Stomach (tissue), 9 donors: ENCODE data around the gene MYRIP. TPM values are rescaled to one million over a fixed set of nuclear protein-coding genes. Genes with fewer than 3 reads are reported as not detected.

ENCODE experiments used
- DNase-seq, 2 donors: peaks; one replicate each; pipeline versions ENCODE4 v3.0.0 to v3.0.0-alpha.2; 2013 to 2019
- H3K27ac ChIP-seq, 5 donors: fragments of 200-600 bp in 4 of 5; sonication (generic) in 4 of 5; one replicate each; pipeline ENCODE4 v1.5.1; 2013 to 2019; ENCODE audit warnings: mild to moderate bottlenecking in 1 of 5, moderate library complexity in 1 of 5
- H3K27me3 ChIP-seq, 3 donors: fragments of 200-600 bp; sonication (generic); one replicate each; pipeline ENCODE4 v1.5.1; 2017 to 2019; ENCODE audit warnings: mixed run types in 1 of 3
- H3K36me3 ChIP-seq, 4 donors: fragments of 200-600 bp; sonication (generic); 1 replicate in 3 of 4; 2 replicates in 1 of 4; pipeline ENCODE4 v1.5.1; 2016 to 2019
- H3K4me1 ChIP-seq, 4 donors: fragments of 200-600 bp; sonication (generic); one replicate each; pipeline ENCODE4 v1.5.1; 2016 to 2019
- H3K4me3 ChIP-seq, 4 donors: fragments of 200-600 bp; sonication (generic) in 3 of 4; one replicate each; pipeline ENCODE4 v1.5.1; 2016 to 2019; ENCODE audit warnings: mild to moderate bottlenecking in 1 of 4
- H3K9me3 ChIP-seq, 4 donors: fragments of 200-600 bp; sonication (generic); one replicate each; pipeline ENCODE4 v1.5.1; 2016 to 2019
- CTCF ChIP-seq, 7 experiments: fragments of 450-650 bp in 4 of 7; fragments of 200-600 bp in 3 of 7; sonication (generic) in 3 of 7; IDR thresholded peaks; one replicate each; pipeline ENCODE4 v1.5.1; 2016 to 2019; ENCODE audit warnings: antibody characterized with exemption in 7 of 7, control low read depth in 2 of 7, mild to moderate bottlenecking in 1 of 7
- EP300 ChIP-seq: sonication (generic); formaldehyde crosslinking; IDR thresholded peaks from one replicate; pipeline ENCODE4 v1.6.1; 2017; ENCODE audit warnings: antibody characterized with exemption
- POLR2A ChIP-seq, 4 donors: fragments of 450-650 bp; IDR thresholded peaks; one replicate each; pipeline ENCODE4 v1.6.1; 2016; ENCODE audit warnings: antibody characterized with exemption in 4 of 4, control low read depth in 2 of 4, mild to moderate bottlenecking in 1 of 4, moderate library complexity in 1 of 4
- POLR2AphosphoS5 ChIP-seq, 3 donors: sonication (generic); formaldehyde crosslinking; IDR thresholded peaks; one replicate each; pipeline ENCODE4 v1.6.1; 2016; ENCODE audit warnings: antibody characterized with exemption in 3 of 3
- WGBS, 5 donors: extraction: QIAGEN DNeasy Blood & Tissue Kit in 3 of 5; methylation state at CpG; one replicate each; pipeline versions ENCODE4 v1.1.5 to v1.1.7; 2013 to 2018; 5-methylcytosine and 5-hydroxymethylcytosine counted together
- intact Hi-C: fragments of 100-400 bp; cut with DNase I; formaldehyde crosslinking; loops from one replicate; pipeline ENCODE4 v1.15.1; 2023; ENCODE audit warnings: low total_unique reads
- polyA plus RNA-seq, 3 donors: library from polyadenylated mRNA; stranded (reverse); fragments of 200-250 nt; gene quantifications; one replicate each; pipeline ENCODE4 v1.2.3, GENCODE V29; 2013
- total RNA-seq, 5 donors: library from RNA; depleted of rRNA; stranded (reverse); fragments of >200 nt; gene quantifications; one replicate each; pipeline versions ENCODE4 v1.1.0 to v1.2.3, GENCODE V29; 2014 to 2016
- donor health status: healthy with polysubstance abuse.
- donor health status: Bipolar disorder and iron deficiency.
- donor health status: healthy.

The MYRIP gene
- total and polyA plus RNA-seq, 8 donors, result 1.8 to 20.6 (median 6.8) TPM

GRCh38 chr3:40137591-40138295, 328.3 kb downstream of the MYRIP start:
- DNase-seq, result no peak
- no peaks in the 10 kb centered on the region for H3K36me3 ChIP-seq
- 67 to 77% (median 70%) methylated on average over 5 of the region's 5 CpGs for WGBS, 5 donors
- peaks cover 0 to 18% (median 9%) of the 10 kb centered on the region in 4 donors for H3K9me3 ChIP-seq
- intact Hi-C loops, result no loop called here
- no peak overlapping the region for H3K27ac ChIP-seq
- TF ChIP-seq EP300 (no peak), CTCF (IDR thresholded peaks at IDR 0.05) (no peak), POLR2AphosphoS5 (IDR thresholded peaks at IDR 0.05) (no peak), POLR2A (IDR thresholded peaks at IDR 0.05) (no peak)
- no peak overlapping the region for H3K4me3 ChIP-seq
- H3K4me1 ChIP-seq, result no peaks in the 10 kb centered on the region
- H3K27me3 ChIP-seq, result no peaks in the 10 kb centered on the region

- DNase-seq, result no peak
- H3K36me3 ChIP-seq, result no peaks in the 10 kb centered on the region
- TF ChIP-seq POLR2A (IDR thresholded peaks at IDR 0.05) (no peak), EP300 (no peak), POLR2AphosphoS5 (IDR thresholded peaks at IDR 0.05) (no peak)
- no peak overlapping the region for H3K4me3 ChIP-seq
- no peaks in the 10 kb centered on the region for H3K27me3 ChIP-seq
- H3K4me1 ChIP-seq, result no peaks in the 10 kb centered on the region
- no peak overlapping the region for H3K27ac ChIP-seq
- H3K9me3 ChIP-seq, result peaks cover 0 to 9% (median 0%) of the 10 kb centered on the region in 4 donors
- intact Hi-C loops, result no loop called here
- WGBS, 5 donors, result 83 to 90% (median 88%) methylated on average over 10 of the region's 10 CpGs
Measured at GRCh38 chr3:40143283-40144090, 334.1 kb downstream of the MYRIP start.

- no peak for DNase-seq
- intact Hi-C loops, result no loop called here
- no peaks in the 10 kb centered on the region for H3K9me3 ChIP-seq
- H3K36me3 ChIP-seq, result peaks cover 0 to 3% (median 0%) of the 10 kb centered on the region in 4 donors
- TF ChIP-seq POLR2AphosphoS5 (IDR thresholded peaks at IDR 0.05), result peak in 1 of 3 donors; percentile 45
- TF ChIP-seq POLR2A (IDR thresholded peaks at IDR 0.05), result no peak
- no peak for TF ChIP-seq EP300
- H3K27ac ChIP-seq, result peak overlapping the region in 1 of 5 donors; percentile 4
- WGBS, 5 donors, result 21 to 68% (median 40%) methylated on average over 2 of the region's 2 CpGs
- no peaks in the 10 kb centered on the region for H3K27me3 ChIP-seq
- H3K4me1 ChIP-seq, result no peaks in the 10 kb centered on the region
- no peak overlapping the region for H3K4me3 ChIP-seq
Measured at GRCh38 chr3:40148827-40149226, 339.4 kb downstream of the MYRIP start.

- no peaks in the 10 kb centered on the region for H3K9me3 ChIP-seq
- no peak for DNase-seq
- TF ChIP-seq POLR2AphosphoS5 (IDR thresholded peaks at IDR 0.05) (no peak), CTCF (IDR thresholded peaks at IDR 0.05) (no peak), EP300 (no peak), POLR2A (IDR thresholded peaks at IDR 0.05) (no peak)
- H3K4me1 ChIP-seq, result no peaks in the 10 kb centered on the region
- H3K36me3 ChIP-seq, result peaks cover 0 to 6% (median 0%) of the 10 kb centered on the region in 4 donors
- no peak overlapping the region for H3K4me3 ChIP-seq
- intact Hi-C loops, result no loop called here
- H3K27me3 ChIP-seq, result no peaks in the 10 kb centered on the region
- 9 to 50% (median 25%) methylated on average over 1 of the region's 1 CpG for WGBS, 5 donors
- H3K27ac ChIP-seq, result no peak overlapping the region
Measured at GRCh38 chr3:40152482-40153133, 343.2 kb downstream of the MYRIP start.

- 93 to 98% (median 96%) methylated on average over 6 of the region's 6 CpGs for WGBS, 5 donors
- TF ChIP-seq CTCF (IDR thresholded peaks at IDR 0.05) (no peak), POLR2AphosphoS5 (IDR thresholded peaks at IDR 0.05) (no peak), POLR2A (IDR thresholded peaks at IDR 0.05) (no peak), EP300 (no peak)
Measured at GRCh38 chr3:40160933-40161332, 351.5 kb downstream of the MYRIP start.

More at GRCh38 chr3:40160933-40161332, 351.5 kb downstream of the MYRIP start:
- Histone ChIP-seq H3K27me3 (no peaks in the 10 kb centered on the region), H3K27ac (no peak overlapping the region), H3K9me3 (peaks cover 0 to 4% (median 0%) of the 10 kb centered on the region in 4 donors), H3K4me3 (no peak overlapping the region), H3K4me1 (no peaks in the 10 kb centered on the region), H3K36me3 (peaks cover 0 to 12% (median 3%) of the 10 kb centered on the region in 4 donors)
- DNase-seq, result no peak
- intact Hi-C loops, result no loop called here
